SW 1271 (cell line): ENCODE results near the gene MATK.
"Not testable (repeated sequence)": the region's sequence is repeated elsewhere in the genome, so short reads cannot be mapped to it uniquely, and the experiment has no call there.

Experiments used
- DNase-seq, 2 experiments: peaks; one replicate each; lab custom pipeline; 2025; lab: John Stamatoyannopoulos, UW

MATK gene

DNA sequence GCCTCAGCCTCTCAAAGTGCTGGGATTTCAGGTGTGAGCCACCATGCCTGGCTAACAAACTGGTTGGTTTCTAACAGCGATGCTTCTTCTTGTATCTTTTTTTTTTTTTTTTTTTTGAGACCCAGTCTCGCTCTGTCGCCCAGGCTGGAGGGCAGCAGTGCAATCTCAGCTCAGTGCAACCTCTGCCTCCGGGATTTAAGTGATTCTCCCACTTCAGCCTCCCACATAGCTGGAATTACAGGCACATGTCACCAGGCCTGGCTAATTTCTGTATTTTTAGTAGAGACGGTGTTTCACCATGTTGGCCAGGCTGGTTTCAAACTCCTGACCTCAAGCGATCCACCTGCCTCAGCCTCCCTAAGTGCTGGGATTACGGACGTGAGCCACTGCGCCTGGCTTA is 30.0 kb upstream of the MATK start:
- not testable (repeated sequence) for DNase-seq

DNA sequence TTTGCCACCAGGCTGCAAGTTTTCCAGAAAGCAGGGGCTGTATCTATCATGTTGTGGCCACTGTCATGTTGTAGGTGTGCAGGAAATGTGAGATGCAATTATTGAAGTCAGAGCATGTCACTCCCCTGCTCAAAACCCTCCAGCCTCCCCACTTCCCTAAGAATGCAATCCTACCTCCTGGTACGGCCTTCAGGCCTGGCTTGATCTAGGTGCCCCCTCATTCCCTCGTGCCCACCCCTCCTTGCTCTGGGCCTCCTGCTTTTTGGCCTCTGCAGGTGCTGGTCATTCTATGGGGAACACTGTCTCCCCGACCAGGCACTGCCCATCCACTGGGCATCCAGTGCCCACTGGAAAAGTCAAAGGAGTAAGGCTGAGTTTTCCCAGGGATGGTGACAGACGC is 28.5 kb upstream of the MATK start:
- DNase-seq = no peak

GRCh38 chr19:3813473-3814392 is 27.6 kb upstream of the MATK start:
- DNase-seq = no peak

DNA sequence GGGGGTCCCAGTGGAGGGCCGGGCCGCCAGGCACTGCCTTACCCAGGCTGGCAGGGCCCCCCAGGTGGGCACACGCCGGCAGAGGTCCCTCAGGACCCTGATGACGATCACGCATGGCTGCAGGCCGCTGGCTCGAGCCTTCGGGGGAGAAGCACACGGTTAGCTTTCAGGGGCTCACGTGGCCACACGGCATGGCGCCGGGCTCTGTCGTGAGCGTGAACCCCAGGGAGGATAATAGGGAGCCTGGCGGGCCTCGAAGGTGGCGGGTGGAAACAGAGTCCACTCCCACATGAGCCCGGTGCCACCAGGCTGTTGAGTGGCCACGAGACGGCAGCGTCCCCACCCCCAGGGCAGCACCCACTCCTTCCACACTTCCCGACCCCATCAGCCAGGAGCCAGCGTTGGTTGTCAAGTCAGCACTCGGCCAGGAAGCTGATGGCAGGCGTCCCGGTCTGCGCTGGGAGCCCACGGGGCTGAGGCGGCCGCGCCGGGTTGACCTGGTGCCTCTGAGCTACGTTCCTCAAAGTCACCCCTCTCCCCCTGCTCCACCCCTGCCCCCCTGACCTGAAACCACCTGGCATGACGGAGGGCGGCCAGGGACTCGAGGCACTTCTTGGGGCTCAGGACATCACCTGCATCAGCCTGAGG is 24.7 kb upstream of the MATK start:
- DNase-seq = no peak

DNA sequence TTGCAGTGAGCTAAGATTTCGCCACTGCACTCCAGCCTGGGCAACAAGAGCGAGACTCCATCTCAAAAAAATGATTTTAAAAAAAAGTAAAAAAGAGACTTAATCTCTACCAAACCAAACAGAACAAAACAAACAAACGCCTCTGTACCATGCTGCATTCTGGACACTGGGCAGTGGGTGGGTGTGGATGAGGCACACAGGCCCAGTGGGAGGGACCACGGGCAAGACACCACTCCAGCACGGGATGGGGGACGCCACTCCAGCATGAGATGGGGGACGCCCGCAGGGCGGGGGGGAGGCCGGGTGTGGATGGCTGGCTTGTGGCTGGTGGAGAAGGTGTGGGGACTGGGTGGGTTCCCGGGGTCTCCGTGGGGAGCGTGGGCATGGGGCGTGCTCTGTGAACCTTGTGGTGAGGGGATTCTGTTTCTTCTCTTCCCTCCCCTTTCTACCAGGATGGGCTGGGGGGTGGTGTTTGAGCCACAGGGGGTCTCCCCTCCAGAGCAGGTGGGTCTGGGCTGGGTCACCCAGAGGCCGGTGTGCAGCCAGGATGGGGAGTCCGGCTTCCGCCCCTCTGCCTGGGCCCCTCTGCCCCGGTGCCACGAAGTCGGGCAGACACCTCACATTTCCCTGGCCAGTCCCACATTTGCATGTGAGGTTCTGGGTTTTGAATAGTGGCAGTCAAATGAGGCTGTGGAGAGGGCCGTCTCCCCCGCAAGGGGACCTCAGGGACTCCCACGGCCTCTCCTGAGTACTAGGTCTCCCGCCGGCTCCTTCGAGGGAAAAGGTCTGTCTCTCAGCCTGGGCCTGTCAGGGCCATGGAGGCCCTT is 23.9 kb upstream of the MATK start:
- DNase-seq = no peak

GRCh38 chr19:3808420-3809143 is 22.4 kb upstream of the MATK start:
- no peak for DNase-seq

GRCh38 chr19:3807574-3808354 is 21.6 kb upstream of the MATK start:
- DNase-seq = no peak

GRCh38 chr19:3807131-3807480 is 20.9 kb upstream of the MATK start:
- DNase-seq = no peak

- DNase-seq = no peak
These were observed 19.7 kb upstream of the MATK start for GRCh38 chr19:3805859-3806258.

DNA sequence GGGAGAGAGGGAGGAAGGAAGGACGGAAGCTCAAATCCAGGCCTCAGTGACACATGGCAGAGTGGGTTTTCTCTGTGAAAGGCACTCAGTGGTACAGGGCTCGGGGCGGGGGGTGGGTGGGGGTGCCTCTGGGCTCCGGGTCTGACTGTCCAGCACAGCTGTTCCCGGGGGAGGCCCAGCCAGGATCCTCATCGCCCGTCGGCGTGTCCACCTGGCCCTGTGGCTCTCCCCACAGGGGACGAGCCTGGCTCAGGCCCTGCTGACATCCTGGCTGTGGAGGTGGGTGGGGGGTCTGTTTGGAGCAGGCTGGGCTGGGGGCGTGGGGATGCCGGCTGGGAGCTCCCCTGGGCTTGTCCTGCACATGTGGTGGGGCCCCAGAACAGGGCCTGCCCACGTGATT is 18.2 kb upstream of the MATK start:
- no peak for DNase-seq

GRCh38 chr19:3803986-3804385 is 17.8 kb upstream of the MATK start:
- no peak for DNase-seq

- DNase-seq = no peak
These were observed 17.1 kb upstream of the MATK start for GRCh38 chr19:3803114-3803888.

DNA sequence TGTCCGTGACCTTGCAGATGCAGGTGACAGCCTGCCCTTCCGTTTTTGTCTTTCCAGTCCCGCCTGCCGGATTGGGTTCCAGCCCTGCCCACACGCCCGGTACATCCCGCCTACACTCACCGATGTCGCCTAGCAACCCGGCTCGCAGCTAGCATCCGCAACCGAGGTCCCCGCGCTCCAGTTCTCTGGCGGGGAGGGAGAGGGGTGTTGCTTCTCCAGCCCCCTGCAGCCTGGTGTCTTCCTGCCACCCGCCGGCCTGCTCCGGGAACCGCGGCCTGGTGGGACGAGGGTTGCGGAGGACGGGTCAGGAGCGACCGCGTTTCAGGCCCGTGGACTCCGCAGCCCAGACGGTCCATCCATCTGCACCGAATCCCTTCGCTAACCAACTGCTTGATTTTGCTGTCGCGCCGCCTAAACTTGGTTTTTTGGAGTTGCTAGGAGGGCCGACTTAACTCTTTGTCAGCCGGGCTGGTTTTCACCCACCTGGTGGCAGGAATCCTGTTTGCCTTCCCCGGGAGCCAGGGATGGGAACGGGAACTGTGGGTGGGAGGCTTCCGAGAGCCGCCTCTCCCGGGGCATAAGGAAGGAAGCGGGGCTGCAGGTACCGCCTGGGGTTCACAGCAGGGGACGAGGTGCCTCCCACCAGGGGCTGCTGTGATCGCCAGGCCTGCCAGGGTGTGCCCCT is 15.4 kb upstream of the MATK start:
- no peak for DNase-seq

- DNase-seq = no peak
These were observed 14.8 kb upstream of the MATK start for GRCh38 chr19:3800996-3801395.

- DNase-seq = no peak
These were observed 12.0 kb upstream of the MATK start for GRCh38 chr19:3798137-3798536.

GRCh38 chr19:3796358-3796757 is 10.2 kb upstream of the MATK start:
- no peak for DNase-seq

- no peak for DNase-seq
These were observed 7.6 kb upstream of the MATK start for GRCh38 chr19:3793799-3794198.

- DNase-seq = no peak
These were observed 5.9 kb upstream of the MATK start for GRCh38 chr19:3792114-3792513.

DNA sequence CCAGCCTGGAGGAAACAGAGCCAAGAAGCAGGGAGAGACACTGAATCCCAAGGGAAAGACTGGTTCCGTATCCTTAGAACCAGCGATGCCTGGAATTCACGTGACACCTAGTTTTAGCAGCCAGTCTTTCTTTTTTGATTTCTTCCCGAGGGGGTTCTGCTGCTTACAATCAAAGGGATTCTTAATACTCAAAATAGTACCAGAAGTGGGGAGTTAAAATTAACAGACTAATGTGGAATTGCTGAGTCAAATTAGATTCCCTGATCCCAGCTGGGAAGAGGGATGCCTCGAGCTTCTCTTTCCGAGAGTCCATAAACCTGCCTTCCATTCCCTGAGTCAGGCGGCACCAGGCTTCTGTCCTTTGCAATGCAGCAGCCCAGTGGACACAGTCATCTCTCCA is 4.8 kb upstream of the MATK start:
- no peak for DNase-seq

- no peak for DNase-seq
These were observed 4.1 kb upstream of the MATK start for GRCh38 chr19:3790209-3790734.
